Aorta (tissue), 5 donors: ENCODE measurements around the gene MN1. TPM values are rescaled to one million over a fixed set of nuclear protein-coding genes. Genes with fewer than 3 reads are reported as not detected.
"Not testable (repeated sequence)": the region's sequence is repeated elsewhere in the genome, so short reads cannot be mapped to it uniquely, and the experiment has no call there.

Experiments
- ATAC-seq: fragments of 200-7000 bp; cut with Tn5 transposase; one replicate; pipeline ENCODE4 v1.9.1; 2022; ENCODE audit warnings: moderate library complexity; ENCODE audit not compliant: low FRiP score
- DNase-seq, 2 donors: peaks; one replicate each; pipeline ENCODE4 v3.0.0-alpha.2; 2020
- H3K27ac ChIP-seq, 2 donors: one replicate each; pipeline ENCODE4 v1.5.1; 2013; ENCODE audit warnings: low read length in 2 of 2, mild to moderate bottlenecking in 2 of 2, moderate library complexity in 2 of 2, control low read depth in 1 of 2, inconsistent platforms in 1 of 2, low read depth in 1 of 2
- H3K27me3 ChIP-seq, 2 donors: one replicate each; pipeline ENCODE4 v1.6.1; 2013; ENCODE audit warnings: control low read depth in 1 of 2, low read length in 1 of 2, mild to moderate bottlenecking in 1 of 2, moderate library complexity in 1 of 2; ENCODE audit not compliant: insufficient read depth in 2 of 2, control insufficient read depth in 1 of 2
- H3K36me3 ChIP-seq, 2 donors: one replicate each; pipeline ENCODE4 v1.6.1; 2013; ENCODE audit warnings: control low read depth in 1 of 2, low read length in 1 of 2, mild to moderate bottlenecking in 1 of 2; ENCODE audit not compliant: insufficient read depth in 2 of 2, control insufficient read depth in 1 of 2
- H3K4me1 ChIP-seq, 2 donors: one replicate each; pipeline ENCODE4 v1.6.1; 2013; ENCODE audit warnings: low read length in 2 of 2, control low read depth in 1 of 2, mild to moderate bottlenecking in 1 of 2, moderate library complexity in 1 of 2; ENCODE audit not compliant: insufficient read depth in 2 of 2, control insufficient read depth in 1 of 2
- H3K4me3 ChIP-seq, 2 donors: one replicate each; pipeline ENCODE4 v1.5.1; 2013; ENCODE audit warnings: low read length in 2 of 2, control low read depth in 1 of 2, mild to moderate bottlenecking in 1 of 2
- H3K9me3 ChIP-seq: one replicate; pipeline ENCODE4 v1.6.1; 2013; ENCODE audit warnings: mild to moderate bottlenecking, low read length; ENCODE audit not compliant: control insufficient read depth
- WGBS, 2 donors: extraction: QIAGEN DNeasy Blood & Tissue Kit; methylation state at CpG; one replicate each; pipeline ENCODE4 v1.1.7; 2013; 5-methylcytosine and 5-hydroxymethylcytosine counted together
- intact Hi-C, 2 donors: fragments of 100-400 bp; cut with DNase I; formaldehyde crosslinking; loops; one replicate each; pipeline versions ENCODE4 v1.14.2 to v1.15.0; 2022
- polyA plus RNA-seq, 2 donors: library from polyadenylated mRNA; stranded (reverse); fragments of 200-250 nt; gene quantifications; one replicate each; pipeline ENCODE4 v1.2.3, GENCODE V29; 2013
- total RNA-seq, 2 donors: library from RNA; stranded (reverse); fragmentation: NEBNext Ultra II Directional; extraction: Animal tissue kit (Norgen Biotek cat#: 25700); gene quantifications; one replicate each; pipeline ENCODE4 v1.2.1, GENCODE V29; 2021
- donor health status: healthy with polysubstance abuse.
- donor health status: Bipolar disorder and iron deficiency.
- donor health status: DM: no; HTN: no; CAD: no.
- donor health status: DM: no; HTN: no; CAD: no.
- donor health status: DM: yes; HTN: yes; CAD: no.

The MN1 gene
- total and polyA plus RNA-seq, 4 donors: 2.1 to 37.7 (median 13.3) TPM

DNA sequence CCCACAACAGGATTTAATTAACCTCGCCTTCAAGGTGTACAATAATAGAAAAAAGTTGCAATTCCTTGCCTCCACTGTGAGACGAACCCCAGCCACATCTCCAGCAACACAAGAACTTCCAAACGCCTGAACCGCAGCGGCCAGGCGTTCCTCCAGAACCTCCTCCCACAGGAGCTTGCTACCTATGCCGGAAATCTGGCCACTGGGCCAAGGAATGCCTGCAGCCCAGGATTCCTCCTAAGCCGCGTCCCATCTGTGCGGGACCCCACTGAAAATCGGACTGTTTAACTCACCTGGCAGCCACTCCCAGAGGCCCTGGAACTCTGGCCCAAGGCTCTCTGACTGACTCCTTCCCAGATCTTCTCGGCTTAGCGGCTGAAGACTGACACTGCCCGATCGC lies 57.5 kb downstream of the MN1 start:
- ATAC-seq, H3K36me3 ChIP-seq, intact Hi-C loops, H3K4me1 ChIP-seq, H3K27me3 ChIP-seq, H3K4me3 ChIP-seq, H3K27ac ChIP-seq, H3K9me3 ChIP-seq: not testable (repeated sequence)
- WGBS, 2 donors: 81% methylated on average over 7 to 15 of the region's 15 CpGs
- peak in 1 of 2 donors; percentile 28 for DNase-seq

DNA sequence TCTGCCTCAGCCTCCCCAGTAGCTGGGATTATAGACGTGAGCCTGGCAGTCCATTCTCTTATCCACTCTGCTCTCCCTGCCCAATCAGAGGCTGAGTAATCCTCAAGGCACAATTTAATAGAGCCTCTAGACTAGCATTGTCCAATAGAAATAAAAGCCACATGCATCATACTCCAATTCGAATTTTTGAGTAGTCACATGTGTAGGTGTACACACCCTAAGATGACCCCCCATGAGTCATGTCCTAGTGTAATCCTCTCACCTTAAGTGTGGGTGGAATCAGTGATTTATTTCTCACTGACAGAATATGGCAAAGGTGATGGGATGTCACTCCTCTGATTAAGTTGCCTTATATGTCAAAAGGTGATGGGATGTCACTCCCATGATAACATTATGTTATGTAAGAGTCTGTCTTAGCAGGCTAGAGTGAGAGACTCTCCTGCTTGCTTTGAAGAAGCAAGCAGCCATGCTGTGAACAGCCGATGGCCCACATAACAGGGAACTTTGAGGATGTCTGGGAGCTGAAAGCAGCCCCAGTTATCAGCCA lies 61.3 kb downstream of the MN1 start:
- no peak for DNase-seq
- Histone ChIP-seq H3K4me1 (no peaks in the 10 kb centered on the region), H3K36me3 (no peaks in the 10 kb centered on the region), H3K9me3 (peaks cover 1% of the 10 kb centered on the region), H3K27me3 (no peaks in the 10 kb centered on the region), H3K4me3 (no peak overlapping the region), H3K27ac (no peak overlapping the region)
- intact Hi-C loops: no loop called here
- WGBS, 2 donors: 94 to 95% methylated on average over 3 of the region's 3 CpGs
- ATAC-seq: no peak

GRCh38 chr22:27737521-27737920 lies 64.0 kb downstream of the MN1 start:
- DNase-seq (no peak), ATAC-seq (no peak)
- Histone ChIP-seq H3K27me3 (no peaks in the 10 kb centered on the region), H3K27ac (no peak overlapping the region), H3K36me3 (no peaks in the 10 kb centered on the region), H3K4me1 (no peaks in the 10 kb centered on the region), H3K9me3 (peaks cover 1% of the 10 kb centered on the region), H3K4me3 (no peak overlapping the region)
- WGBS, 2 donors: 96 to 97% methylated on average over 4 of the region's 4 CpGs
- intact Hi-C loops: no loop called here

DNA sequence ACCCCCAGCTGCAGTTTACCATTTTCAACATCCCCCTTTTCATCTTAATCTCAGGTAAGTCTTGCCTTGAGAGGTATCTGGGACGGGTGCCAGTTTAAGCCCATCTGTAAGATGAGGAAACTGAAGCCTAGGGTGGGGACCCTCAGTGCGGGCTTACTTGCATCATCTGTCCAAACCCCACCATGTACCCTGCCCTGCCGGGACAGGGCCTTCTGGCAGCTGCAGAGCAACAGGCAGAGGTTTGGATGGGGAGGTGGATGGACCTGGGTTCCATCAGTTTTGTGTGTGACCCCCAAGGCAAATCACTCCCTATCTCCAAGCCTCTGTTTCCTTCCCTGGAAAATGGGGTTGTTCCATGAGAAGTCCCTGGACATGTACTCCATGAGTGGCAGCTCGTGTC lies 67.5 kb downstream of the MN1 start:
- H3K36me3 ChIP-seq: no peaks in the 10 kb centered on the region
- ATAC-seq (no peak), DNase-seq (peak in 1 of 2 donors; percentile 26)
- no peaks in the 10 kb centered on the region for H3K27me3 ChIP-seq
- no peak overlapping the region for H3K27ac ChIP-seq
- intact Hi-C loops: no loop called here
- H3K4me1 ChIP-seq: no peaks in the 10 kb centered on the region
- no peaks in the 10 kb centered on the region for H3K9me3 ChIP-seq
- H3K4me3 ChIP-seq: no peak overlapping the region
- 91 to 96% methylated on average over 4 of the region's 4 CpGs for WGBS, 2 donors

GRCh38 chr22:27732841-27733240 lies 68.7 kb downstream of the MN1 start:
- no peak for DNase-seq
- intact Hi-C loops: no loop called here
- no peaks in the 10 kb centered on the region for H3K27me3 ChIP-seq
- H3K9me3 ChIP-seq: no peaks in the 10 kb centered on the region
- WGBS, 2 donors: 93% methylated on average over 6 of the region's 6 CpGs
- no peak for ATAC-seq
- H3K4me1 ChIP-seq: no peaks in the 10 kb centered on the region
- H3K36me3 ChIP-seq: no peaks in the 10 kb centered on the region
- H3K27ac ChIP-seq: no peak overlapping the region
- no peak overlapping the region for H3K4me3 ChIP-seq

GRCh38 chr22:27732391-27732790 lies 69.2 kb downstream of the MN1 start:
- 79 to 94% methylated on average over 2 of the region's 2 CpGs for WGBS, 2 donors
- DNase-seq (no peak), ATAC-seq (no peak)
- intact Hi-C loops: no loop called here
- H3K27me3 ChIP-seq: no peaks in the 10 kb centered on the region
- no peak overlapping the region for H3K4me3 ChIP-seq
- no peak overlapping the region for H3K27ac ChIP-seq
- H3K4me1 ChIP-seq: no peaks in the 10 kb centered on the region
- no peaks in the 10 kb centered on the region for H3K36me3 ChIP-seq
- no peaks in the 10 kb centered on the region for H3K9me3 ChIP-seq

DNA sequence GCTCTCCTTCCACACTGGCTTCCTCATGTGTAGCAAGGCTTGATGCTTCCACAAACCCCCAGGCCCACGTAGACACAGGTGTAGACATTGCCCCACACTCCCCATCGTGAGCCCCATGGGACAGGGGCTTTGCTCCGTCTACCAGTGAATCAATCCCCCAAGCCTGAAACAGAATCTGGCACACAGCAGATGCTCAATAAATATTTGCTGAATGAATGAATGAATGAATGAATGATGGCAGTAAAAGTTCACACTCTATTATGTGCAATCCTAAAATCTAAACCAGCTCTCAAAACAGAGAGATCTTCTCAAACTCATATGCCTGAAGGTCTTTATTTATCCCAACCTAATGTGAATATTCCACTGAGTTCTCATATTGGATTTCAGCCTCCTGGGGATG lies 69.9 kb downstream of the MN1 start:
- DNase-seq: no peak
- intact Hi-C loops: no loop called here
- no peaks in the 10 kb centered on the region for H3K27me3 ChIP-seq

GRCh38 chr22:27730641-27731433 lies 70.7 kb downstream of the MN1 start:
- DNase-seq: no peak
- no peaks in the 10 kb centered on the region for H3K36me3 ChIP-seq
- H3K4me3 ChIP-seq: no peak overlapping the region
- no peaks in the 10 kb centered on the region for H3K9me3 ChIP-seq
- H3K27me3 ChIP-seq: no peaks in the 10 kb centered on the region
- intact Hi-C loops: no loop called here
- no peaks in the 10 kb centered on the region for H3K4me1 ChIP-seq
- no peak overlapping the region for H3K27ac ChIP-seq
- ATAC-seq: no peak
- 91 to 92% methylated on average over 9 of the region's 9 CpGs for whole genome bisulfite sequencing, 2 donors

More for the DNA sequence above, 69.9 kb downstream of the MN1 start:
- Histone ChIP-seq H3K27ac (no peak overlapping the region), H3K36me3 (no peaks in the 10 kb centered on the region), H3K4me1 (no peaks in the 10 kb centered on the region), H3K4me3 (no peak overlapping the region), H3K9me3 (no peaks in the 10 kb centered on the region)
- 90 to 94% methylated on average over 3 of the region's 3 CpGs for WGBS, 2 donors
- no peak for ATAC-seq

DNA sequence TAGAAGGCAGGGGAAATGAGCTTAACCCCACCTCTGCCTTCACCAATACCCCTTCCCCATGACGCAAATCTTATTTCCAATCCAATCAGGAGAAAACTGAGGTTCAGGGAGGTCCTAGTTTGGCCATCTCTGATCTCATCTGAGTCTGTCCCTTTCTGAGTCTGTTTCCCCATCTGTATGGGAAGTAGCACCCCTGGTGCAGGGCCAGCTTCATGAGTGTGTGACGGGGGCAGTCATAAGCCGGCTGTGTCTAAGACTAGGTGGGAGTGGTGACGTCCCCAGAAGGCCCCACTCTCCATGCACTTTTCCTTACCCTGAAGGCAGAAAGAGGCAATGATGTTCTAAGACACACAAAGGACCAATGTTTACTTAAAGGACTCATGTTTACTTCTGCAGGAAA lies 72.3 kb downstream of the MN1 start:
- intact Hi-C loops: no loop called here
- Histone ChIP-seq H3K27ac (no peak overlapping the region), H3K9me3 (no peaks in the 10 kb centered on the region), H3K4me1 (no peaks in the 10 kb centered on the region), H3K36me3 (no peaks in the 10 kb centered on the region), H3K4me3 (no peak overlapping the region), H3K27me3 (no peaks in the 10 kb centered on the region)
- ATAC-seq (no peak), DNase-seq (no peak)
- WGBS, 2 donors: 92 to 95% methylated on average over 4 of the region's 4 CpGs
